ENCODE results near the gene DOCK3.
"Not testable (repeated sequence)": the region's sequence is repeated elsewhere in the genome, so short reads cannot be mapped to it uniquely, and the experiment has no call there.

The DOCK3 gene

DNA sequence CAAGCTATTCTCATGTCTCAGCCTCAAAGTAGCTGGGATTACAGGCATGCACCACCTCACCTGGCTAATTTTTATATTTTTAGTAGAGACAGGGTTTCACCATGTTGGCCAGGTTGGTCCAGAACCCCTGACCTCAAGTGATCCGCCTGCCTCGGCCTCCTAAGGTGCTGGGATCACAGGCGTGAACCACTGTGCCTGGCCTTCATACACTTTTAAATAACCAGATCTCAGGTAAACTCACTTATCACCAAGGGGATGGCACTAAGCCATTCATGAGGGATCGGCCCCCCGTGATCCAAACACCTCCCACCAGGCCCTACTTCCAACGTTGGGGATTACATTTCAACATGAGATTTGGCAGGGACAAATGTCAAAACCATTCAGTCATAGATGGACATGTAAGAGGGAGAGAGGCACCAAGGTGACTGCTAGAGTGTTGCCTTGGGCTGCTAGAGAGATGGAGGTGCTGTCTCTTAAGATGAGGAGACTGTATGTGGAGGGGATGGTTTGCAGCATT lies 13.3 kb upstream of the DOCK3 start:
- no peak overlapping the region for H3K4me3 ChIP-seq (ENCODE audit: low read length)
- H3F3A ChIP-seq (ENCODE audit: control insufficient read depth, insufficient read depth): no peaks in the 10 kb centered on the region
- no peak overlapping the region for H3K27ac ChIP-seq (ENCODE audit: low read depth, low read length)
- no peaks in the 10 kb centered on the region for H3K79me2 ChIP-seq (ENCODE audit: control insufficient read depth, low read length)
- H3K27me3 ChIP-seq (ENCODE audit: control insufficient read depth, low read length): no peaks in the 10 kb centered on the region
- TF ChIP-seq, protein P1, sequence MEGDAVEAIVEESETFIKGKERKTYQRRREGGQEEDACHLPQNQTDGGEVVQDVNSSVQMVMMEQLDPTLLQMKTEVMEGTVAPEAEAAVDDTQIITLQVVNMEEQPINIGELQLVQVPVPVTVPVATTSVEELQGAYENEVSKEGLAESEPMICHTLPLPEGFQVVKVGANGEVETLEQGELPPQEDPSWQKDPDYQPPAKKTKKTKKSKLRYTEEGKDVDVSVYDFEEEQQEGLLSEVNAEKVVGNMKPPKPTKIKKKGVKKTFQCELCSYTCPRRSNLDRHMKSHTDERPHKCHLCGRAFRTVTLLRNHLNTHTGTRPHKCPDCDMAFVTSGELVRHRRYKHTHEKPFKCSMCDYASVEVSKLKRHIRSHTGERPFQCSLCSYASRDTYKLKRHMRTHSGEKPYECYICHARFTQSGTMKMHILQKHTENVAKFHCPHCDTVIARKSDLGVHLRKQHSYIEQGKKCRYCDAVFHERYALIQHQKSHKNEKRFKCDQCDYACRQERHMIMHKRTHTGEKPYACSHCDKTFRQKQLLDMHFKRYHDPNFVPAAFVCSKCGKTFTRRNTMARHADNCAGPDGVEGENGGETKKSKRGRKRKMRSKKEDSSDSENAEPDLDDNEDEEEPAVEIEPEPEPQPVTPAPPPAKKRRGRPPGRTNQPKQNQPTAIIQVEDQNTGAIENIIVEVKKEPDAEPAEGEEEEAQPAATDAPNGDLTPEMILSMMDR (IDR thresholded peaks at IDR 0.05; ENCODE audit: low read depth, low read length, poor library complexity, severe bottlenecking): no peak
- no peak for TF ChIP-seq EZH2phosphoT487 (IDR thresholded peaks at IDR 0.05; ENCODE audit: borderline replicate concordance, low read length)
- no peaks in the 10 kb centered on the region for H3K36me3 ChIP-seq (ENCODE audit: control insufficient read depth, low read length)
- no peaks in the 10 kb centered on the region for H3K4me1 ChIP-seq (ENCODE audit: control insufficient read depth, low read length)
- no peaks in the 10 kb centered on the region for H3K9me2 ChIP-seq (replicated peaks; ENCODE audit: control insufficient read depth, low read length)
- no peaks in the 10 kb centered on the region for H4K20me1 ChIP-seq (ENCODE audit: control insufficient read depth, insufficient read depth, low read depth, low read length)
- H3K4me2 ChIP-seq (ENCODE audit: low read length): no peak overlapping the region
- no peaks in the 10 kb centered on the region for H3K9me3 ChIP-seq (ENCODE audit: control insufficient read depth, insufficient read depth, low read length)

DNA sequence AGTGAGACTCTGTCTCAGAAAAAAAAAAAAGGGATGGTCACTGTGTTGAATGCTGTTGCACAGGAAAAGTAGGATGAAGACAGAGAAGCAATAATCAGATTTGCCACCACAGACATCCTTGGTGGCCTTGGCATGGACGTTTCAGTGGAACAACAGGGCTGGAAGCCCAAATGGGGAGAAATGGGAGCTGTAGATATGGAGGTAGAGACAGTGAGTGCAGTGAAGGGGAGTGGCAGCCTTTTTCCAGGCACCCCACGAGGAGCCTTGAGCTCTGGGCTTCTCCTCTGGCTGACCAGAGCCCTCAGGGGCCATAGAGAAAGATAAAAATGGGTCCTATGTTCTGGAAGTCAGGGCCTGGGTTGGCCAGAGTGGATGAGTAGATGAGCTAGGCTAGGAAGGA lies 12.3 kb upstream of the DOCK3 start:
- Histone ChIP-seq H3K27ac (ENCODE audit: low read depth, low read length) (no peak overlapping the region), H3K79me2 (ENCODE audit: control insufficient read depth, low read length) (no peaks in the 10 kb centered on the region), H3K4me3 (ENCODE audit: low read length) (no peak overlapping the region), H4K20me1 (ENCODE audit: control insufficient read depth, insufficient read depth, low read depth, low read length) (no peaks in the 10 kb centered on the region), H3K9me2 (replicated peaks; ENCODE audit: control insufficient read depth, low read length) (no peaks in the 10 kb centered on the region), H3K36me3 (ENCODE audit: control insufficient read depth, low read length) (no peaks in the 10 kb centered on the region), H3F3A (ENCODE audit: control insufficient read depth, insufficient read depth) (no peaks in the 10 kb centered on the region), H3K27me3 (ENCODE audit: control insufficient read depth, low read length) (no peaks in the 10 kb centered on the region; the same call in 1 of the 2 replicates), H3K4me1 (ENCODE audit: control insufficient read depth, low read length) (no peaks in the 10 kb centered on the region), H3K4me2 (ENCODE audit: low read length) (no peak overlapping the region), H3K9me3 (ENCODE audit: control insufficient read depth, insufficient read depth, low read length) (no peaks in the 10 kb centered on the region)
- no peak for TF ChIP-seq EZH2phosphoT487 (IDR thresholded peaks at IDR 0.05; ENCODE audit: borderline replicate concordance, low read length)
- TF ChIP-seq, protein P1 (IDR thresholded peaks at IDR 0.05; ENCODE audit: low read depth, low read length, poor library complexity, severe bottlenecking): no peak

DNA sequence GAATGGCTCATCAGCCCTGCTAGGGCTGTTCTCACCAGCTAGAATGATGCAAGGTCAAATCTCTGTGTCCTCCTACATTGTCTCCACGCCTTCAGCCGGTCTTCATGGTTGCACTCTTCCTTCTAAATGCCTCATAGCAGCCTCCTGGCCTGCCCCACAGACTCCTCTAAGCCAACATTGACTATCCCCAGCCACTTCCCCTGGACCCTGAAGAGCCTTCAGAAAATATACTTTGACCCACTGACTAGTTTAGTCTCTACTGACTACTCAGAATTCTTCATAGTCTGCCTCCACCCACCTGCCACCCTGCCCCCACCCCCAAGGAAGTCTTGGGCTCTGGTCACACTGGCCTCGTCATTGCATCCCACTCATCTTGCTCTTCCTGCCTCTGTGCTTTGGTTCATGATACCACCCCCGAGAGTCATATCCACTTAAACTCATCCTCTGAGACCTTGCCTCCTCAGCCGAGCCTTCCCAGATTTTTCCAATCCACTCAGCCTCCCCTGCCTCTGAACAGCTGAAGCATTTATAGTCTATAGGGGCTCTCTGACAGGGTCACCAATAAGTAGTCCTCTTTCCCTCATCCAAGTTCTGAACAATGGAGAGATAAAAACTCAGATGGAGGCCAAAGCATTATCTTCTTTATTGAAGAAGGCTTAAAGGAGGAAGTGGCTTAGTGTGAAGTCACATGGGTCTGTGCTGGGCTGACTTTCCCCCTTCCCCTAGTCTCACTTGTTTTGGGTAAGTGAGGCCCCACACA lies 9.5 kb upstream of the DOCK3 start:
- Histone ChIP-seq H3K36me3 (ENCODE audit: control insufficient read depth, low read length) (no peaks in the 10 kb centered on the region), H3K4me3 (ENCODE audit: low read length) (no peak overlapping the region), H3K27me3 (ENCODE audit: control insufficient read depth, low read length) (no peaks in the 10 kb centered on the region; the same call in 1 of the 2 replicates), H3K4me1 (ENCODE audit: control insufficient read depth, low read length) (no peaks in the 10 kb centered on the region), H3K27ac (ENCODE audit: low read depth, low read length) (no peak overlapping the region), H4K20me1 (ENCODE audit: control insufficient read depth, insufficient read depth, low read depth, low read length) (no peaks in the 10 kb centered on the region), H3K9me3 (ENCODE audit: control insufficient read depth, insufficient read depth, low read length) (no peaks in the 10 kb centered on the region), H3F3A (ENCODE audit: control insufficient read depth, insufficient read depth) (no peaks in the 10 kb centered on the region), H3K9me2 (replicated peaks; ENCODE audit: control insufficient read depth, low read length) (no peaks in the 10 kb centered on the region), H3K79me2 (ENCODE audit: control insufficient read depth, low read length) (no peaks in the 10 kb centered on the region), H3K4me2 (ENCODE audit: low read length) (no peak overlapping the region)
- TF ChIP-seq, protein P1 (IDR thresholded peaks at IDR 0.05; ENCODE audit: low read depth, low read length, poor library complexity, severe bottlenecking): no peak
- TF ChIP-seq EZH2phosphoT487 (IDR thresholded peaks at IDR 0.05; ENCODE audit: borderline replicate concordance, low read length): no peak

DNA sequence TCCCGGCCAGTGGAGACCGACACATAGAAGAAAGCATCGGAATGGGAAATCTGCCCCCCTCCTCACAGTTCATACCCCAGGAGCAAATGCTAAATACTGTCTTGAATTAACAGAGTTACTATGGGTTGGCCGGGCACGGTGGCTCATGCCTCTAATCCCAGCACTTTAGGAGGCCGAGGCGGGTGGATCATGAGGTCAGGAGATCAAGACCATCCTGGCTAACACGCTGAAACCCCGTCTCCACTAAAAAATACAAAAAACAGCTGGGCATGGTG lies 8.9 kb upstream of the DOCK3 start:
- H3K36me3 ChIP-seq (ENCODE audit: control insufficient read depth, low read length); H3K9me3 ChIP-seq (ENCODE audit: control insufficient read depth, insufficient read depth, low read length); H4K20me1 ChIP-seq (ENCODE audit: control insufficient read depth, insufficient read depth, low read depth, low read length); H3K27me3 ChIP-seq (ENCODE audit: control insufficient read depth, low read length); H3F3A ChIP-seq (ENCODE audit: control insufficient read depth, insufficient read depth); H3K9me2 ChIP-seq (replicated peaks; ENCODE audit: control insufficient read depth, low read length); H3K27ac ChIP-seq (ENCODE audit: low read depth, low read length); H3K79me2 ChIP-seq (ENCODE audit: control insufficient read depth, low read length); H3K4me3 ChIP-seq (ENCODE audit: low read length); H3K4me2 ChIP-seq (ENCODE audit: low read length); H3K4me1 ChIP-seq (ENCODE audit: control insufficient read depth, low read length): not testable (repeated sequence)

Data from DOHH2 (cell line).